IgD-negative memory B cell (primary cell): ENCODE measurements around the gene KLHL29. TPM values are rescaled to one million over a fixed set of nuclear protein-coding genes. Genes with fewer than 3 reads are reported as not detected.

ENCODE experiments used
- H3K27ac Mint-ChIP-seq, 3 donors: one replicate each; pipeline ENCODE4 v1.8.0; 2020 to 2022; ENCODE audit warnings: mild to moderate bottlenecking in 3 of 3, mixed read lengths in 3 of 3, moderate library complexity in 1 of 3
- H3K27me3 Mint-ChIP-seq: one replicate; pipeline ENCODE4 v1.8.0; 2021; ENCODE audit warnings: mixed read lengths
- H3K36me3 Mint-ChIP-seq: one replicate; pipeline ENCODE4 v1.8.0; 2020; ENCODE audit warnings: mild to moderate bottlenecking, mixed read lengths
- H3K4me1 Mint-ChIP-seq, 3 donors: one replicate each; pipeline ENCODE4 v1.8.0; 2020 to 2022; ENCODE audit warnings: mixed read lengths in 3 of 3, mild to moderate bottlenecking in 1 of 3
- H3K4me3 Mint-ChIP-seq, 4 donors: one replicate each; pipeline ENCODE4 v1.8.0; 2020 to 2022; ENCODE audit warnings: mild to moderate bottlenecking in 4 of 4, mixed read lengths in 4 of 4, moderate library complexity in 3 of 4
- H3K9me3 Mint-ChIP-seq, 3 donors: one replicate each; pipeline ENCODE4 v1.8.0; 2020 to 2021; ENCODE audit warnings: mixed read lengths in 3 of 3, mild to moderate bottlenecking in 1 of 3
- polyA plus RNA-seq: library from polyadenylated mRNA; unstranded; fragments of 300-500 nt; fragmentation: Illumina TruSeq; gene quantifications from one replicate; pipeline ENCODE4 v1.2.3, GENCODE V29; 2021

Gene KLHL29
- polyA plus RNA-seq, 1 donor from 2014 or later, result 0.11 TPM

DNA sequence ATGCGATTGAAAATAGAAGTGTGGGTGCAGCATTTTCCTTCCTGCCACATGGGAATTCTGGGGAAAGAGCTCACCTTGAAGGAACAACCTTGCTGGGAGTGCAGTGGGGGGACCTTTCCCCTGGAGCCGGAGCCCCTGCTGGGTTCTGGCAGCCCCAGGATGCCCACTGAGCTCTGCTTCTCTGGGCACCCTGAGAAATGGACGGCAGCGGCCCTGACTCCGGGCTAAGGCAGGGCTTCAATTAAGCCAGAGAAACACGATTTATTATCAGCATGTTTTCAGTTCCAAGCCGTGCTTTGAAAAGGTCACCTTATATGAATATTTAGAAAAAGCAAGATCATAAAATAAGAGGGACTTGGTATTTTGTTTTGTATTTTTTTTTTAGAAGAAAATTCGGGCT lies 68.5 kb downstream of the KLHL29 start:
- peak overlapping the region in 1 of 4 donors; percentile 17 for H3K4me3 Mint-ChIP-seq
- peaks cover 2% of the 10 kb centered on the region for H3K27me3 Mint-ChIP-seq

DNA sequence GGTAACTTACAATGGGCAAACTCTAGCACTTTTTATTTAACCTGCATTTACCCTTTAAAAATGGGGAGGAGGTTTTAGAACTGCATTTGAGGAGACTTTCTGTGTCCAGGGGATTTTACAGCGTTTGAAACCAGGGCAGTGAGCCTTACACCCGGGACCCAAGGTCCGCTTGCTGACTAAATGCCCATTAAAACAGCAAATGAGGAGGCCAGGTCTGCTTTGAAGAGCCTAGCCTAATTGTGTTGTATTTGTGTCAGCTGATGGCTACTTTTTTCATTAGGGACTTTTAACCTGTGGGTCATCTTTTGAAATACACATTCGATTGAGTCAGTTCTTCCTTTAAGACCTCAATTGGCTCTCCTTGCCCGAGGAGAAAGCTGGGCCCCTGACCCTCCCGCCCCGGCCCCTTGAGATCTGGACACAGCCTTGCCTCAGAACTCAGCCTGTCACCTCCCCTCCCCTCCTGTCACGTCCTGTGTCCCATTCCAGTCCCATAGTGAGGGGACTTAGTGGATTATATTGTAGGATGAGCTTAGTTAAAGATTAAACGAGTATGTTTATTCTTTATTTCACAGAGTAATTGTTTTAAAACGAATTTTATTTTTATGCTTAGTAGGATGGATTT lies 69.0 kb downstream of the KLHL29 start:
- H3K27me3 Mint-ChIP-seq, result peaks cover 2% of the 10 kb centered on the region
- H3K9me3 Mint-ChIP-seq, result no peaks in the 10 kb centered on the region
- H3K36me3 Mint-ChIP-seq, result peaks cover 3% of the 10 kb centered on the region
- H3K4me3 Mint-ChIP-seq, result no peak overlapping the region
- no peak overlapping the region for H3K27ac Mint-ChIP-seq
- peaks cover 20 to 23% (median 21%) of the 10 kb centered on the region in 3 donors for H3K4me1 Mint-ChIP-seq

More for the DNA sequence above, 68.5 kb downstream of the KLHL29 start:
- Mint-ChIP-seq H3K9me3 (no peaks in the 10 kb centered on the region), H3K27ac (peak overlapping the region in 1 of 3 donors; percentile 39), H3K36me3 (peaks cover 3% of the 10 kb centered on the region), H3K4me1 (peaks cover 20 to 23% (median 23%) of the 10 kb centered on the region in 3 donors)

DNA sequence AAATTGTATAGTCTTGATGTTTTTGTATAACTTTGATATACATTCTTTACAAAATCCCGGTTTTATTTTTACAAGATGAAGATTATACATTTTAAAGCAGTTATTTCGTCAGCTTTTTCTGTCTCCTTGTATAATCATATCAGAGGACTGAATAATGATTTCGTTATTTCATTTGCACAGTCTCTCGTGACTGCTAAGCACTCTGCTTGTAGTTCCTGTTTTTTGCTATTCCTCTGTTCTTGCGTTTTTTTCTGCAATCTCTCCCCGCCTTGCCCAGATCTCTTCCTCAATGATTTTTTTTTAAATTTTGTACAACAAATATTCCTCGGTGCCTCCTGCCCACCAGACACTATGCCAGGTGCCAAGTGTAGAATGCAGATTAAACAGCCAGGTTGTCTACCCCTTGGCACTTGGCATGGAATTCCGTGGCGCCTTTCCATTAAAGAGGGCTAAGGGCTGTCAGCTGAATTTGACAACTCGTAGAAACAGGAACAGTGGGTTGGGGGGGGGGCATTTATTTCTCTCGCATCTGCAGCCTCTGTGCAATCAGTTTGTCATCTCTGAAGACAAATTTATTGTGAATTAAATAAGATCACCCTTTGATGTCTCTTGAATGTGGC lies 69.6 kb downstream of the KLHL29 start:
- H3K27ac Mint-ChIP-seq, result no peak overlapping the region

GRCh38 chr2:23456396-23456795 lies 71.4 kb downstream of the KLHL29 start:
- Mint-ChIP-seq H3K4me1 (peaks cover 13 to 17% (median 14%) of the 10 kb centered on the region in 3 donors), H3K27ac (no peak overlapping the region), H3K4me3 (no peak overlapping the region), H3K27me3 (peaks cover 2% of the 10 kb centered on the region), H3K9me3 (no peaks in the 10 kb centered on the region), H3K36me3 (peaks cover 3% of the 10 kb centered on the region)

More for the DNA sequence above, 69.6 kb downstream of the KLHL29 start:
- Mint-ChIP-seq H3K9me3 (no peaks in the 10 kb centered on the region), H3K27me3 (peaks cover 2% of the 10 kb centered on the region), H3K4me3 (no peak overlapping the region), H3K4me1 (peaks cover 13 to 18% (median 14%) of the 10 kb centered on the region in 3 donors), H3K36me3 (peaks cover 3% of the 10 kb centered on the region)

DNA sequence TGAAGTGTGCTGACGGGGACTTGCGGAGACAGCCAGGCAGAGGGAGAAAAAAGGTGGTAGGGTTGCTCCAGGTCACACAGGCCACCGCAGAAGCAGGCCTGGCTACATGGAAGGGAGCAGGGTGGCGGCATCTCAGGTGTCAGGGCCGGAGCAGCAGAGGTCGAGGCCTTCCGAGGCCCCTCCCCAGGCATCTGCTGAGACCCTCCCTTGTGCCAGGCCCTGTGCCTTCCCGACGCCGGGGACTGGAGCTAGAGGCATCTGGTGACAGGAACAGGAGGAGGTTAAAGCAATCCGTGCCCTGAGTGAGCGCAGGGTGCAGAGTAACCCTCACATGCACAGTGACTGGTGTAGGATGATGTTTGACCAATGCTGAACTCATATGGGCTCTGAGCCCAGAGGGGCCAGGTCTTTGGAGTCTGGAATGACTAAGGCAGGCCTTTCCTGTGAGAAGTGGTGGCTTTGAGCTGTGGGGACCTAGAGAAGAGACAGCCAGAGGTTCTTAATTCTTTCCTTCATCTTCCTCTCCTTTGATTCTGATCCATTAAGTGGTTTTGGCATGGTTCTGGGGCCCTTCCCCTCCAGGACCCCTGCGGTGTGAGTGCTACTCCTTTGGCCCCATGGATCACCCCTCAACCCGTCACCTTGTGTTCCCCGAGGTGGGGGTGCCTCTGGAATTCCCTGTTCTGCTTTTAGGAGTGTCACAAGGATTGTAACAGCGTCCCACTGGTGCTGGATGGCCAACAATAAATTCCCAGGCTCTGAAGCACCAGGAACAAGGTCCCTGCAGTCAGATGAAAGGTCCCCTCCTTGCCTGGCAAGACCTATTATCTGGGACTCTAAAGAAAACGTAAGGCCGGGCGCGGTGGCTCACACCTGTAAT lies 72.1 kb downstream of the KLHL29 start:
- H3K27me3 Mint-ChIP-seq, result peaks cover 2% of the 10 kb centered on the region
- peaks cover 3% of the 10 kb centered on the region for H3K36me3 Mint-ChIP-seq
- H3K4me3 Mint-ChIP-seq, result no peak overlapping the region
- H3K27ac Mint-ChIP-seq, result no peak overlapping the region
- H3K4me1 Mint-ChIP-seq, result peaks cover 9 to 17% (median 14%) of the 10 kb centered on the region in 3 donors
- no peaks in the 10 kb centered on the region for H3K9me3 Mint-ChIP-seq

- peaks cover 3% of the 10 kb centered on the region for H3K36me3 Mint-ChIP-seq
- no peaks in the 10 kb centered on the region for H3K9me3 Mint-ChIP-seq
- H3K4me1 Mint-ChIP-seq, result peaks cover 2 to 10% (median 4%) of the 10 kb centered on the region in 3 donors
- H3K27ac Mint-ChIP-seq, result no peak overlapping the region
- peaks cover under 1% of the 10 kb centered on the region for H3K27me3 Mint-ChIP-seq
- no peak overlapping the region for H3K4me3 Mint-ChIP-seq
Observed at GRCh38 chr2:23457990-23458682, 73.2 kb downstream of the KLHL29 start.

DNA sequence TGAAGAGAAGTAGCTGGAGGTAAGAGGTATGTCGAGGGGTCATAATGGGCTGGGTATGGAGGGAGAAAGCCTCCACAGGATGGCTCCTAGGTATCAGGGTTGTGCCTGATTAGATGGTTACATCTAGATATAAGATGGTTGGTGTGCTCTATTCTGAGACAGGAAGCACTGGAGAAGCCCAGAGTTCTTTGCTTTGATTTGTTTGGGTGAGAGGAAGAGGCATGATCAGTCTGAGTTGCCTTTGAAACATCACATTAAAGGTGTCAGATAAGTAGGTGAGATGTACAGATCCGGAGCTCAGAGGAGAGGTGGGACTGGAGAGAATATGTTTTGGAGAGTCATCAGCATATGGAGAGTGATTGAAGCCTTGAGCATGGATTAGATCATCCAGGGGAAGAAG lies 74.1 kb downstream of the KLHL29 start:
- Mint-ChIP-seq H3K9me3 (no peaks in the 10 kb centered on the region), H3K27ac (no peak overlapping the region), H3K4me1 (peaks cover 0 to 7% (median 3%) of the 10 kb centered on the region in 3 donors), H3K4me3 (no peak overlapping the region), H3K27me3 (no peaks in the 10 kb centered on the region), H3K36me3 (peaks cover 3% of the 10 kb centered on the region)

- Mint-ChIP-seq H3K4me1 (no peaks in the 10 kb centered on the region), H3K36me3 (peaks cover 1% of the 10 kb centered on the region), H3K4me3 (no peak overlapping the region), H3K27me3 (no peaks in the 10 kb centered on the region), H3K9me3 (no peaks in the 10 kb centered on the region), H3K27ac (no peak overlapping the region)
Observed at GRCh38 chr2:23460228-23460627, 75.2 kb downstream of the KLHL29 start.

- Mint-ChIP-seq H3K27ac (no peak overlapping the region), H3K4me1 (no peaks in the 10 kb centered on the region), H3K9me3 (no peaks in the 10 kb centered on the region), H3K4me3 (no peak overlapping the region), H3K27me3 (no peaks in the 10 kb centered on the region), H3K36me3 (no peaks in the 10 kb centered on the region)
Observed at GRCh38 chr2:23460993-23461392, 76.0 kb downstream of the KLHL29 start.

DNA sequence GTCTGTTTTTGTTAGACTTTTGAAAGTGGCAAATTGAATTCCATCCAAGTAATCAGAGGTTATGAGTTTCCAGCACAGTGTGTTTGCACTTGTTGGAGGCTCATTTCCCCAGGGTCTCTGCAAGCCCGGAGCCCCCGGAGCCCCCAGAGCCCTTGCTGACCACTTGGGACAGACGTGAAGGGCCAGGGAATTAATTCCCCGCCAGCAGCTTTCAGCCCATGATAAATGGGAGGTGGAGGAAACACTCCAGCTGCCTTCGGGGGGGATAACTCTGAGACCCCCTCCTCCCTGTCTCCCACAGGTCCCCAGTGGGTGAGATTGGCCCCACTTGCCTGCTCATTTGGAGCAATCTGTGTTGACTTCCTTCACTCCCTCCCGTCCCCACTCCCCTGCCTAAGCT lies 79.2 kb downstream of the KLHL29 start:
- Mint-ChIP-seq H3K27me3 (no peaks in the 10 kb centered on the region), H3K4me1 (no peaks in the 10 kb centered on the region), H3K4me3 (no peak overlapping the region), H3K9me3 (peaks cover 0 to 1% (median 0%) of the 10 kb centered on the region in 3 donors), H3K27ac (no peak overlapping the region), H3K36me3 (peaks cover 3% of the 10 kb centered on the region)

DNA sequence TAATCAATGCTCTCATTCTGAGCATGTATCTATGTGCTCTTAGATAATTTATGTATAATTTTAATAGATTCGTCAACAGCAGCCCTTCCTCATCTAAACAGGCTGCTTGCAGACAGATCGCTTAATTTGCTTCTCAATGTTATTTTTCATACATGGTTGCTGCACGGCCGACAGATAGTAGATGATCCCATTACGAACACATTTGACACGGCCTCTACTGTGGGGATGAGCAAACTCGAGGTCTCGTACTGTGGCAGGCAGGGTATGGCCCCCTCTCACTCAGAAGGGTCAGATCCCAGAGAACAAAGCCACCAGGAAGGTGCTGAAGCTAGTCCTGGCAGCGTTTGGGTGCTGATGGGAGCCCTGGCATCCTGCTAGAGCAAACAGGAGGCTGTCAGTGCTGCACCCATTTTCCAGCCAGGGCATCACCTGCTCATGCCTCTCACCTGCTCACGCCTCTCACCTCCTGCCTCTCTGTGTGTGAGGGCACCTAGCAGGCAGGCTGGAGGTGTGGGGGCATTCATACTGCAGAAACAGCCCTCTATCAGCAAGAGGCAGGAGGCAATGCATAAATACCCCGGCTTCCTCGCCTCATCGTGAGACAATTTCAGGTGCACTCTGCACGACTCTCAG lies 80.0 kb downstream of the KLHL29 start:
- peaks cover 0 to 1% (median 0%) of the 10 kb centered on the region in 3 donors for H3K9me3 Mint-ChIP-seq
- no peak overlapping the region for H3K4me3 Mint-ChIP-seq
- no peaks in the 10 kb centered on the region for H3K27me3 Mint-ChIP-seq
- H3K4me1 Mint-ChIP-seq, result no peaks in the 10 kb centered on the region
- no peak overlapping the region for H3K27ac Mint-ChIP-seq
- peaks cover 3% of the 10 kb centered on the region for H3K36me3 Mint-ChIP-seq

GRCh38 chr2:23465936-23466335 lies 81.0 kb downstream of the KLHL29 start:
- Mint-ChIP-seq H3K36me3 (peaks cover 3% of the 10 kb centered on the region), H3K27me3 (no peaks in the 10 kb centered on the region), H3K9me3 (peaks cover 0 to 3% (median 0%) of the 10 kb centered on the region in 3 donors), H3K4me1 (no peaks in the 10 kb centered on the region), H3K27ac (no peak overlapping the region), H3K4me3 (no peak overlapping the region)

DNA sequence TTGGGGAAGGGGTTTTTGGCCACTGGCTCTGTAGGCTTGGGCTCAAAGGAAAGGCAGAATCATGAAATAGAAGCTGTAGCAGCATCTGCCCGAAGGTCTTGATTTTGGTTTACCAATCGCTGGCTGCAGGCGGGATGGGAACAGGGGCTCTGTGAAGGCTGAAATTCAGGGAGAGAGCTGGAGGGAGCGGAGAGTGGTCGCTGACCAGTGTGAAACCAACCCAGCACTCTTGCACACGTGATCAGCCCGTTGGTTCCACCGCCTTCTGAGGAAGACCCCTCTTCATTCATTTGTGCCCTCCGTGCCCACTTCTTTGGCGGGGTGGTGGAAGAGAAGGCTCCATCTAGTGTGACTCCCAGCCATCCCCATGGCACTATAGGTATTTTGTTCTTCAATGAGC lies 82.6 kb downstream of the KLHL29 start:
- Mint-ChIP-seq H3K27me3 (no peaks in the 10 kb centered on the region), H3K36me3 (peaks cover 4% of the 10 kb centered on the region), H3K4me1 (no peaks in the 10 kb centered on the region), H3K4me3 (no peak overlapping the region), H3K9me3 (peaks cover 0 to 3% (median 0%) of the 10 kb centered on the region in 3 donors), H3K27ac (no peak overlapping the region)

- Mint-ChIP-seq H3K27me3 (no peaks in the 10 kb centered on the region), H3K4me1 (no peaks in the 10 kb centered on the region), H3K36me3 (peaks cover 4% of the 10 kb centered on the region), H3K9me3 (peaks cover 0 to 3% (median 0%) of the 10 kb centered on the region in 3 donors), H3K27ac (no peak overlapping the region), H3K4me3 (no peak overlapping the region)
Observed at GRCh38 chr2:23468474-23469141, 83.6 kb downstream of the KLHL29 start.
